ENCODE results near the gene PCSK2. TPM values are rescaled to one million over a fixed set of nuclear protein-coding genes. Genes with fewer than 3 reads are reported as not detected.

Gene PCSK2
- polyA plus RNA-seq, 1 donor from 2014 or later = 27.9 TPM

- Histone ChIP-seq H3F3A (ENCODE audit: insufficient read depth, low read length, poor library complexity, severe bottlenecking) (no peaks in the 10 kb centered on the region), H3K4me2 (ENCODE audit: low read length) (no peak overlapping the region), H3K27me3 (ENCODE audit: insufficient read depth, low read depth, low read length) (no peaks in the 10 kb centered on the region), H2AFZ (ENCODE audit: low read depth, low read length) (no peak overlapping the region), H3K36me3 (ENCODE audit: insufficient read depth, low read length) (no peaks in the 10 kb centered on the region), H3K27ac (ENCODE audit: low read length) (no peak overlapping the region), H4K20me1 (ENCODE audit: insufficient read depth) (no peaks in the 10 kb centered on the region), H3K9me2 (ENCODE audit: insufficient read depth, low read length) (no peaks in the 10 kb centered on the region), H3K4me3 (ENCODE audit: low read length) (no peak overlapping the region), H3K9me3 (ENCODE audit: low read length) (no peaks in the 10 kb centered on the region), H3K79me2 (replicated peaks; ENCODE audit: insufficient read depth, low read length) (no peaks in the 10 kb centered on the region), H3K9ac (ENCODE audit: low read length) (no peak overlapping the region)
- TF ChIP-seq, protein P1, sequence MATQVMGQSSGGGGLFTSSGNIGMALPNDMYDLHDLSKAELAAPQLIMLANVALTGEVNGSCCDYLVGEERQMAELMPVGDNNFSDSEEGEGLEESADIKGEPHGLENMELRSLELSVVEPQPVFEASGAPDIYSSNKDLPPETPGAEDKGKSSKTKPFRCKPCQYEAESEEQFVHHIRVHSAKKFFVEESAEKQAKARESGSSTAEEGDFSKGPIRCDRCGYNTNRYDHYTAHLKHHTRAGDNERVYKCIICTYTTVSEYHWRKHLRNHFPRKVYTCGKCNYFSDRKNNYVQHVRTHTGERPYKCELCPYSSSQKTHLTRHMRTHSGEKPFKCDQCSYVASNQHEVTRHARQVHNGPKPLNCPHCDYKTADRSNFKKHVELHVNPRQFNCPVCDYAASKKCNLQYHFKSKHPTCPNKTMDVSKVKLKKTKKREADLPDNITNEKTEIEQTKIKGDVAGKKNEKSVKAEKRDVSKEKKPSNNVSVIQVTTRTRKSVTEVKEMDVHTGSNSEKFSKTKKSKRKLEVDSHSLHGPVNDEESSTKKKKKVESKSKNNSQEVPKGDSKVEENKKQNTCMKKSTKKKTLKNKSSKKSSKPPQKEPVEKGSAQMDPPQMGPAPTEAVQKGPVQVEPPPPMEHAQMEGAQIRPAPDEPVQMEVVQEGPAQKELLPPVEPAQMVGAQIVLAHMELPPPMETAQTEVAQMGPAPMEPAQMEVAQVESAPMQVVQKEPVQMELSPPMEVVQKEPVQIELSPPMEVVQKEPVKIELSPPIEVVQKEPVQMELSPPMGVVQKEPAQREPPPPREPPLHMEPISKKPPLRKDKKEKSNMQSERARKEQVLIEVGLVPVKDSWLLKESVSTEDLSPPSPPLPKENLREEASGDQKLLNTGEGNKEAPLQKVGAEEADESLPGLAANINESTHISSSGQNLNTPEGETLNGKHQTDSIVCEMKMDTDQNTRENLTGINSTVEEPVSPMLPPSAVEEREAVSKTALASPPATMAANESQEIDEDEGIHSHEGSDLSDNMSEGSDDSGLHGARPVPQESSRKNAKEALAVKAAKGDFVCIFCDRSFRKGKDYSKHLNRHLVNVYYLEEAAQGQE (IDR thresholded peaks at IDR 0.05; ENCODE audit: borderline replicate concordance) = no peak
- no peak for TF ChIP-seq RAD21 (conservative IDR thresholded peaks at IDR 0.05)
- no peak for TF ChIP-seq TAF1 (IDR thresholded peaks at IDR 0.05; ENCODE audit: low read depth)
- TF ChIP-seq POLR2AphosphoS5 (IDR thresholded peaks at IDR 0.05) = no peak
- TF ChIP-seq, protein P2, sequence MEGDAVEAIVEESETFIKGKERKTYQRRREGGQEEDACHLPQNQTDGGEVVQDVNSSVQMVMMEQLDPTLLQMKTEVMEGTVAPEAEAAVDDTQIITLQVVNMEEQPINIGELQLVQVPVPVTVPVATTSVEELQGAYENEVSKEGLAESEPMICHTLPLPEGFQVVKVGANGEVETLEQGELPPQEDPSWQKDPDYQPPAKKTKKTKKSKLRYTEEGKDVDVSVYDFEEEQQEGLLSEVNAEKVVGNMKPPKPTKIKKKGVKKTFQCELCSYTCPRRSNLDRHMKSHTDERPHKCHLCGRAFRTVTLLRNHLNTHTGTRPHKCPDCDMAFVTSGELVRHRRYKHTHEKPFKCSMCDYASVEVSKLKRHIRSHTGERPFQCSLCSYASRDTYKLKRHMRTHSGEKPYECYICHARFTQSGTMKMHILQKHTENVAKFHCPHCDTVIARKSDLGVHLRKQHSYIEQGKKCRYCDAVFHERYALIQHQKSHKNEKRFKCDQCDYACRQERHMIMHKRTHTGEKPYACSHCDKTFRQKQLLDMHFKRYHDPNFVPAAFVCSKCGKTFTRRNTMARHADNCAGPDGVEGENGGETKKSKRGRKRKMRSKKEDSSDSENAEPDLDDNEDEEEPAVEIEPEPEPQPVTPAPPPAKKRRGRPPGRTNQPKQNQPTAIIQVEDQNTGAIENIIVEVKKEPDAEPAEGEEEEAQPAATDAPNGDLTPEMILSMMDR (IDR thresholded peaks at IDR 0.05; ENCODE audit: poor library complexity, severe bottlenecking) = no peak
- no peak for TF ChIP-seq SMC3 (conservative IDR thresholded peaks at IDR 0.05; ENCODE audit: poor library complexity)
- no peak for TF ChIP-seq EP300 (conservative IDR thresholded peaks at IDR 0.05; ENCODE audit: poor library complexity, severe bottlenecking)
- TF ChIP-seq EZH2 (IDR thresholded peaks at IDR 0.05; ENCODE audit: borderline replicate concordance, insufficient read depth, low read length, poor library complexity, severe bottlenecking) = no peak
- no peak for TF ChIP-seq MXI1 (conservative IDR thresholded peaks at IDR 0.05; ENCODE audit: poor library complexity, severe bottlenecking)
Observed at GRCh38 chr20:17508756-17509155, 281.9 kb downstream of the PCSK2 start.

GRCh38 chr20:17510548-17510947 is 283.7 kb downstream of the PCSK2 start:
- H3K4me3 ChIP-seq (ENCODE audit: low read length) = no peak overlapping the region
- no peak overlapping the region for H3K4me2 ChIP-seq (ENCODE audit: low read length)
- H3K9me3 ChIP-seq (ENCODE audit: low read length) = no peaks in the 10 kb centered on the region
- no peaks in the 10 kb centered on the region for H3K9me2 ChIP-seq (ENCODE audit: insufficient read depth, low read length)
- H3K9ac ChIP-seq (ENCODE audit: low read length) = no peak overlapping the region
- no peak overlapping the region for H3K27ac ChIP-seq (ENCODE audit: low read length)
- TF ChIP-seq, protein P2 (IDR thresholded peaks at IDR 0.05; ENCODE audit: poor library complexity, severe bottlenecking) = no peak
- TF ChIP-seq, protein P1 (IDR thresholded peaks at IDR 0.05; ENCODE audit: borderline replicate concordance) = no peak
- TF ChIP-seq POLR2AphosphoS5 (IDR thresholded peaks at IDR 0.05) = no peak
- TF ChIP-seq RAD21 (conservative IDR thresholded peaks at IDR 0.05) = no peak
- no peak for TF ChIP-seq SMC3 (conservative IDR thresholded peaks at IDR 0.05; ENCODE audit: poor library complexity)
- TF ChIP-seq MXI1 (conservative IDR thresholded peaks at IDR 0.05; ENCODE audit: poor library complexity, severe bottlenecking) = no peak
- TF ChIP-seq TAF1 (IDR thresholded peaks at IDR 0.05; ENCODE audit: low read depth) = no peak
- TF ChIP-seq EP300 (conservative IDR thresholded peaks at IDR 0.05; ENCODE audit: poor library complexity, severe bottlenecking) = no peak
- no peak for TF ChIP-seq EZH2 (IDR thresholded peaks at IDR 0.05; ENCODE audit: borderline replicate concordance, insufficient read depth, low read length, poor library complexity, severe bottlenecking)
- no peaks in the 10 kb centered on the region for H3F3A ChIP-seq (ENCODE audit: insufficient read depth, low read length, poor library complexity, severe bottlenecking)
- H3K27me3 ChIP-seq (ENCODE audit: insufficient read depth, low read depth, low read length) = no peaks in the 10 kb centered on the region
- H3K79me2 ChIP-seq (replicated peaks; ENCODE audit: insufficient read depth, low read length) = no peaks in the 10 kb centered on the region
- no peaks in the 10 kb centered on the region for H3K36me3 ChIP-seq (ENCODE audit: insufficient read depth, low read length)
- no peak overlapping the region for H2AFZ ChIP-seq (ENCODE audit: low read depth, low read length)
- no peaks in the 10 kb centered on the region for H4K20me1 ChIP-seq (ENCODE audit: insufficient read depth)
